IMR-90 (cell line): Measurements from ENCODE around the gene GPR37. TPM values are rescaled to one million over a fixed set of nuclear protein-coding genes. Genes with fewer than 3 reads are reported as not detected.

ENCODE experiments used
- ATAC-seq: fragments of 200-7000 bp; cut with Tn5 transposase; 2 replicates; pipeline ENCODE4 v1.9.1; 2020; ENCODE audit warnings: low read depth, mild to moderate bottlenecking, moderate library complexity
- BruUV-seq: library from RNA; stranded (reverse); fragments of 400-500 nt; replicated peaks from 2 replicates; lab custom pipeline; 2021; lab: Mats Ljungman, UMichigan
- CTCF ChIA-PET: fragments of 300-600 bp; formaldehyde crosslinking; extraction: SDS; loops from one replicate; lab custom pipeline; 2021; ENCODE audit warnings: antibody characterized with exemption; lab: Yijun Ruan, JAX
- POLR2A ChIA-PET: fragments of 300-600 bp; sonication (Branson Sonifier 250); formaldehyde crosslinking; loops from one replicate; lab custom pipeline; 2022; ENCODE audit warnings: antibody characterized with exemption; ENCODE audit not compliant: unreplicated experiment; lab: Charles Lee
- DNase-seq: peaks from one replicate; pipeline ENCODE4 v3.0.0; 2013
- H2AFZ ChIP-seq: replicated peaks from 2 replicates; pipeline ENCODE3; 2013; ENCODE audit warnings: low read length, mild to moderate bottlenecking; ENCODE audit not compliant: poor library complexity
- H2AK5ac ChIP-seq: 2 replicates; pipeline ENCODE4 v1.6.1; 2013; ENCODE audit warnings: low read depth, low read length, inconsistent platforms
- H2AK9ac ChIP-seq: replicated peaks from 2 replicates; pipeline ENCODE3; 2013; ENCODE audit warnings: mild to moderate bottlenecking, low read depth, low read length, moderate library complexity; ENCODE audit not compliant: poor library complexity
- H2BK120ac ChIP-seq: 2 replicates; pipeline ENCODE4 v1.6.1; 2013; ENCODE audit warnings: low read depth, low read length, inconsistent platforms
- H2BK15ac ChIP-seq: 3 replicates; pipeline ENCODE4 v1.6.1; 2013; ENCODE audit warnings: low read depth, low read length, inconsistent platforms
- H2BK20ac ChIP-seq: 2 replicates; pipeline ENCODE4 v1.6.1; 2013; ENCODE audit warnings: low read depth, mild to moderate bottlenecking, inconsistent platforms, low read length, moderate library complexity
- H2BK5ac ChIP-seq: 2 replicates; pipeline ENCODE4 v1.6.1; 2013; ENCODE audit warnings: mild to moderate bottlenecking, low read depth, low read length, inconsistent platforms; ENCODE audit not compliant: poor library complexity, severe bottlenecking
- H3K14ac ChIP-seq: replicated peaks from 2 replicates; pipeline ENCODE4 v1.6.1; 2013; ENCODE audit warnings: low read depth, low read length, inconsistent platforms
- H3K18ac ChIP-seq: 2 replicates; pipeline ENCODE4 v1.6.1; 2013; ENCODE audit warnings: low read depth, low read length, control low read depth
- H3K23ac ChIP-seq: 2 replicates; pipeline ENCODE4 v1.6.1; 2013; ENCODE audit warnings: low read depth, low read length, inconsistent platforms
- H3K27ac ChIP-seq: 2 replicates; pipeline ENCODE4 v1.5.1; 2013; ENCODE audit warnings: mild to moderate bottlenecking, control low read depth, low read length; ENCODE audit not compliant: insufficient read depth
- H3K27me3 ChIP-seq: 2 replicates; pipeline ENCODE4 v1.6.1; 2013; ENCODE audit warnings: low read length; ENCODE audit not compliant: control insufficient read depth, insufficient read depth
- H3K36me3 ChIP-seq: 2 replicates; pipeline ENCODE4 v1.6.1; 2013; ENCODE audit warnings: low read length, mixed read lengths; ENCODE audit not compliant: control insufficient read depth, insufficient read depth
- H3K4ac ChIP-seq: 2 replicates; pipeline ENCODE4 v1.6.1; 2013; ENCODE audit warnings: low read depth, low read length, inconsistent platforms
- H3K4me1 ChIP-seq: 2 replicates; pipeline ENCODE4 v1.6.1; 2013; ENCODE audit warnings: low read length, mixed read lengths; ENCODE audit not compliant: control insufficient read depth, insufficient read depth
- H3K4me2 ChIP-seq: 2 replicates; pipeline ENCODE4 v1.6.1; 2013; ENCODE audit warnings: low read depth, mild to moderate bottlenecking, control low read depth, low read length, moderate library complexity
- H3K4me3 ChIP-seq: 2 replicates; pipeline ENCODE4 v1.5.1; 2013; ENCODE audit warnings: low read depth, mild to moderate bottlenecking, control low read depth, low read length, moderate library complexity; ENCODE audit not compliant: insufficient read depth
- H3K56ac ChIP-seq: 2 replicates; pipeline ENCODE4 v1.6.1; 2013; ENCODE audit warnings: low read length, inconsistent platforms; ENCODE audit not compliant: insufficient read depth; ENCODE audit errors: extremely low read depth
- H3K79me1 ChIP-seq, 2 experiments: 2 replicates each; pipeline ENCODE4 v1.6.1; 2013; ENCODE audit warnings: low read length in 2 of 2, inconsistent platforms in 1 of 2, low read depth in 1 of 2
- H3K9ac ChIP-seq: 2 replicates; pipeline ENCODE4 v1.6.1; 2013; ENCODE audit warnings: low read depth, low read length, control low read depth
- H3K9me1 ChIP-seq: 2 replicates; pipeline ENCODE4 v1.6.1; 2013; ENCODE audit warnings: low read length, inconsistent platforms; ENCODE audit not compliant: insufficient read depth
- H3K9me3 ChIP-seq: 2 replicates; pipeline ENCODE4 v1.6.1; 2013; ENCODE audit warnings: low read length; ENCODE audit not compliant: control insufficient read depth, insufficient read depth
- H4K20me1 ChIP-seq: 2 replicates; pipeline ENCODE4 v1.6.1; 2013; ENCODE audit warnings: low read length, inconsistent platforms; ENCODE audit not compliant: insufficient read depth
- H4K5ac ChIP-seq: 2 replicates; pipeline ENCODE4 v1.6.1; 2013; ENCODE audit warnings: mild to moderate bottlenecking, low read depth, low read length, control low read depth
- H4K8ac ChIP-seq, 2 experiments: 2 replicates each; pipeline ENCODE4 v1.6.1; 2013; ENCODE audit warnings: low read depth in 2 of 2, low read length in 2 of 2, control low read depth in 1 of 2, inconsistent platforms in 1 of 2
- H4K91ac ChIP-seq: 2 replicates; pipeline ENCODE4 v1.6.1; 2013; ENCODE audit warnings: low read depth, low read length, inconsistent platforms; ENCODE audit not compliant: insufficient read depth
- CEBPB ChIP-seq: IDR thresholded peaks from 2 replicates; pipeline ENCODE4 v1.6.1; 2012; ENCODE audit warnings: low read depth, low read length, improper control_type of control experiment
- NFE2L2 ChIP-seq: fragments of 150-350 bp; IDR thresholded peaks from 2 replicates; pipeline ENCODE4 v1.6.1; 2016; ENCODE audit warnings: low read depth, mild to moderate bottlenecking, low read length
- RAD21 ChIP-seq: IDR thresholded peaks from 2 replicates; pipeline ENCODE4 v1.6.1; 2012; ENCODE audit warnings: low read length, improper control_type of control experiment
- RFX5 ChIP-seq: IDR thresholded peaks from 2 replicates; pipeline ENCODE4 v1.8.0; 2012; ENCODE audit warnings: low read depth, mild to moderate bottlenecking, low read length, moderate library complexity
- dilution Hi-C: fragments of 300-500 bp; cut with HindIII; formaldehyde crosslinking; loops from one replicate; pipeline ENCODE4 v1.14.3; 2018; ENCODE audit warnings: low sequenced_read_pairs; ENCODE audit not compliant: unreplicated experiment
- in situ Hi-C: fragments of 300-500 bp; cut with MboI; formaldehyde crosslinking; loops from 3 replicates; pipeline ENCODE4 v1.14.3; 2019; ENCODE audit warnings: low sequenced_read_pairs, inconsistent platforms, mixed read lengths
- intact Hi-C: fragments of 100-400 bp; cut with micrococcal nuclease; formaldehyde crosslinking; loops from 2 replicates; pipeline ENCODE4 v1.10.0; 2022
- polyA plus RNA-seq, 3 experiments: library from polyadenylated mRNA; depleted of rRNA; stranded (reverse); fragments of >200 nt; gene quantifications; 2 replicates each; pipeline ENCODE4 v1.2.3, GENCODE V29; 2012; ENCODE audit warnings: low replicate concordance in 1 of 3
- total RNA-seq: library from RNA; depleted of rRNA; stranded (reverse); fragments of >200 nt; gene quantifications from 2 replicates; pipeline ENCODE4 v1.2.3, GENCODE V29; 2012

GPR37 gene
- total and polyA plus RNA-seq, 2 of the 4 experiments (the other 2 are of a cell fraction), result 4.6 to 9.3 TPM

DNA sequence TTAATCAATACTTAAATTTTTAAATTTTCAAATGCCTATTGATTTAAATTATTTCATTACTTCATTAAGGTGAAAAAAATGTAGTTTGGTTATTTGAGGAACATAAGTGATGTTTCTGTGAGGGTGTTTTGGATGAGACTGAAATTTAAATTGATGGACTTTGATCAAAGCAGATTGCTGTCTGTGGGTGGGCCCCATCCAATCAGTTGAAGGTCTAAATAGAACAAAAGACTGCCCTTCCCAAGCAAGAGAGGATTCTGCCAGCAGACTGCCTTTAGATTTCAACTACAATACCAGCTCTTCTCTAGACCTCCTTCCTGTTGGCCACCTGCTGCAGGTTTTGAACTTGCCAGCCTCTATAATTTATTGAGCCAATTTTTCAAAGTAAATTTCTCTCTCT, 14.5 kb upstream of the GPR37 start:
- H2BK5ac ChIP-seq, result no peak overlapping the region
- H3K4me2 ChIP-seq, result no peak overlapping the region
- no peak overlapping the region for H2AFZ ChIP-seq
- H3K9me3 ChIP-seq, result no peaks in the 10 kb centered on the region
- H3K4ac ChIP-seq, result no peak overlapping the region
- peaks cover 3% of the 10 kb centered on the region; the same call in 1 of the 2 replicates for H3K4me1 ChIP-seq
- no peak overlapping the region for H2BK120ac ChIP-seq
- no peak overlapping the region for H3K56ac ChIP-seq
- no peak for ATAC-seq
- H2BK20ac ChIP-seq, result no peak overlapping the region
- no peak overlapping the region for H3K23ac ChIP-seq
- H3K36me3 ChIP-seq, result no peaks in the 10 kb centered on the region
- H3K27me3 ChIP-seq, result no peaks in the 10 kb centered on the region
- TF ChIP-seq RFX5 (no peak), CEBPB (no peak), NFE2L2 (no peak), RAD21 (no peak)
- BruUV-seq, result no TSS peak
- POLR2A ChIA-PET, result no interaction called here
- H3K9me1 ChIP-seq, result peaks cover 3% of the 10 kb centered on the region
- H3K79me1 ChIP-seq, result no peaks in the 10 kb centered on the region
- H4K8ac ChIP-seq, result no peak overlapping the region
- H3K4me3 ChIP-seq, result no peak overlapping the region
- H3K9ac ChIP-seq, result no peak overlapping the region
- CTCF ChIA-PET, result interaction anchor here (1.3 kb wide), 1 partner anchor 463 kb away, joined by 3 read pairs; no protein-coding TSS in a partner anchor
- H4K5ac ChIP-seq, result no peak overlapping the region
- in situ Hi-C loops, result loop anchor here (5.0 kb wide), 1 partner anchor 628 kb away; no protein-coding TSS in a partner anchor
- H2AK5ac ChIP-seq, result no peak overlapping the region
- no peak overlapping the region for H2AK9ac ChIP-seq
- H4K91ac ChIP-seq, result no peak overlapping the region
- dilution Hi-C loops, result no loop called here
- H3K27ac ChIP-seq, result no peak overlapping the region
- H3K18ac ChIP-seq, result no peak overlapping the region
- no peak for DNase-seq
- H3K14ac ChIP-seq, result no peak overlapping the region
- H2BK15ac ChIP-seq, result no peak overlapping the region
- no peaks in the 10 kb centered on the region for H4K20me1 ChIP-seq
- intact Hi-C loops, result no loop called here
